GM12801 (cell line): ENCODE data around the gene SLCO2B1.

ENCODE experiments used
- CTCF ChIP-seq: IDR thresholded peaks from one replicate; pipeline ENCODE4 v1.5.1; 2011; ENCODE audit warnings: control low read depth; ENCODE audit not compliant: insufficient read length; ENCODE audit errors: extremely low read depth

SLCO2B1 gene

DNA sequence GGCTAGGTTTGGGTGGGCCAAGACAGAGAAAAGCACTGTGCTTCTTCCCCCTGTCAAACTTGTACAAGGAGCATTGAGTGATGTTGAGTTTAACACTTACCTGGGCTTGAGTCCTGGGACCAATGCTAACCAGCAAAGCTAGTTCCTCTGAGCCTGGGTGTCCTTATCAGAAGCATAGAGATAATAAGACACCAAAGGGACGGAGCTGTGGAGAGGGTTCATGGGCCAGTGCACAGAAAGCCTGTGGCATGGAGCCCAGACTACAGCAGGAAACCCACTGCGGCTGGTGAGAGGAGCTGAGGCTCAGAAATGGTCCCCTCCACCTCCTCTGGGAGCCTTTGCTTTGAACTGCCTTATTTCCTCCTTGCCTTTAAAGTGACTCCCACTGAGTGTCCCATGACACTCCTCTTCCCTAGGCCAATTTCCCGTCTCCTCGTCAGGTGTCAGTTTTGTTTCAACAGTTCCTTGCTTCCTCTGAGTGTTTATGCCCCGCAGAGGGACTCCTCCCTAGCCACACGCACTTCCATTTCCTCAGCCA lies 9.4 kb downstream of the SLCO2B1 start:
- no peak for TF ChIP-seq CTCF

DNA sequence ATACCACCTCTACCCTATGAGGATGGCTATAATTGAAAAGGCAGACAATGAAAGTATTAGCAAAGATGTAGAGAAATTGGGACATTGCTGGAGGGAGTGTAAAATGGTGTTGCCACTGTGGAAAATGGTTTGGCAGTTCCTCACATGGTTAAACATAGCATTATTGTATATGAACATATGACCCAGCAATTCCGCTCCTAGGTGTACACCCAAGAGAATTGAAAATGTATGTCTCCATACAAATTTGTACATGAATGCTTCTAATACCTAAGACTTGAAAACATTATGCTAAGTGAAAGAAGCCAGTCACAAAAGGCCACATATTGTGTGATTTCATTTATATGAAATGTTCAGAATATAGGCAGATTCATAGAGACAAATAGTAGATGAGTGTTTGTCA lies 10.0 kb downstream of the SLCO2B1 start:
- no peak for TF ChIP-seq CTCF

- TF ChIP-seq CTCF: no peak
Measured at GRCh38 chr11:75161506-75162095, 10.7 kb downstream of the SLCO2B1 start.

- no peak for TF ChIP-seq CTCF
Measured at GRCh38 chr11:75162954-75163353, 12.0 kb downstream of the SLCO2B1 start.

- no peak for TF ChIP-seq CTCF
Measured at GRCh38 chr11:75163921-75164849, 13.3 kb downstream of the SLCO2B1 start.

- TF ChIP-seq CTCF: no peak
Measured at GRCh38 chr11:75165721-75166120, 14.8 kb downstream of the SLCO2B1 start.

DNA sequence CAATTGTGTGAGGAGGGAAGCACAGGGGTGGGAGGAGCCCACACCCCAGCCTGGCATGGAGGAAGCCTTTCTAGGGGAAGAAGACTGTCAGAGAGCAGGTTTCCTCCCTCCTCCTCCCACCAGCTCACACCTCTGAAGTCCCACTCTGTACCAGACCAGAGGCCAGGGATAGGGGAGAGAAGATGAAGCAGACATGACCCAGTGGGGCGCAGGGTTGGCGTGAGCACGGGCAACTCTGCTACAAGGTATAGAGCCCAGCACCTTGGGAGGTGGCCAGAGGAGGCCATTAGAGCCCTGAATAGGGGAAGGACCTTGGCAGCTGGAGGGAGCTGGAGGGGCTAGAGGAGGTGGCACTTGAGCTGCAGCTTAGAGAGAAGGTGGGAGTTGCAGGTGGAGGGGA lies 15.9 kb downstream of the SLCO2B1 start:
- no peak for TF ChIP-seq CTCF
